Stimulated activated CD8-positive, alpha-beta memory T cell treated with anti-CD3 and anti-CD28 coated beads, Interleukin-4, amount 100 ng/mL, for 1 hour (primary cell): ENCODE data around the gene SPINK9.
"Not testable (repeated sequence)": the region's sequence is repeated elsewhere in the genome, so short reads cannot be mapped to it uniquely, and the experiment has no call there.

Experiments
- DNase-seq, 2 donors: peaks; one replicate each; pipeline ENCODE4 v3.0.0-alpha.2; 2020; ENCODE audit warnings: low read depth in 2 of 2, low spot score in 1 of 2

The SPINK9 gene, protein sequence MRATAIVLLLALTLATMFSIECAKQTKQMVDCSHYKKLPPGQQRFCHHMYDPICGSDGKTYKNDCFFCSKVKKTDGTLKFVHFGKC

DNA sequence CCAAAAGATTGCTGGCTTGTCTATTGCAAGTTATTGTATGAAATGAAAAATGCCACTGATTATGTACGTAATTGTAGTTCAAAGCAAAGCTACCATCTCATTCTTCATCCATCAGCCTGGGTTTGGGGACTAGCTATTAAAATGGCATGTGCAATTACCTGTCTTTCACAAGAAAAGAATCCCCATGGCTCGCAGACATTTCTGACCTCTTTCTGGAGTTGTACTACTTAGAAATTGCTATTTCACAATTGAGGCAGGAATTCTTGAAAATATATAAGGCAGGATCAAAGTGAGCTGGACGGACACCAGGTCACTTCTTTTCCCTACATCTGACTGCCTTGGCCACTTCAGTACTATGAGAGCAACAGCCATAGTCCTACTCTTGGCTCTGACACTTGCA is at the start of gene SPINK9:
SPINK9 (plus strand) TSS at position 301 of the 400 bp plus-strand sequence; CDS start at position 356, 55 bp downstream.
- no peak for DNase-seq

DNA sequence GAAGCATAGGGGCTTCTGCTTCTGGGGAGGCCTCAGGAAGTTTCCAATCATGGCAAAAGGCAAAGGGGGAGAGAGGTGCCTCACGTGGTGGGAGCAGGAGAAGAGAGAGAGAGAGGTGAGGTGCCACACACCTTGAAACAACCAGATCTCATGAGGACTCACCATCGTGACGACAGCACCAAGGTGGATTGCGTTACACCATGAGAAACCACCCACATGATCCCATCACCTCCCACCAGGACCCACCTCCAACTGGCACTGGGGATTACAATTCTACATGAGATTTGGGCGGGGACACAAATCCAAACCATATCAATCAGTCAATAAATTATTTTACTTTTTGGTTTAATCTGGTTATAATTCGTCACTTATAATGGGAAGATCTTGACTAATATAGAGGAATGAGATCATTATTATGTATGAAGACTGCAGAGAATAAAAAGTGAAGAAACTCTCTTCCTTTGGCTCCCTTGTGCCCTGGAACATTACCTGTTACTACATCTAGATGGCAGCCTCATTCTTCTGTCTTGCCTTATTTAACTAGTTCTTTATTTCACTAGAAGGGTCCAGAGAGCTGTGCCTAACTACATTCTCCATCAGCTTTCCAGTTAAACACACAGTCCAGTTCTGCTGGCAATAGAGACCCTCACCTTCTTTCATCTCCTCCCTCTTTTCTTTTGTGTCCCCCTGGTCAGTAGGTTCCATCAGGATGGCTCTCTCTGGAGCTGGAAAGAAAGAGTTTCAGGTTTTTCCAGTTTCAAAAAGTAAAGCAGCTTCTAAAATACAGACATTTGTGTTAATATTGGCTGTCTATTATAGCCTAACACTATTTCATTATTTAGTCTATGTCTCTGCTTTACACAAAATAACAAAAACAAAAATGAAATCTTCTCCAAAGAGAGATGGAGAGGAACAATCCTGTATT is 44.8 kb upstream of the SPINK9 start:
- no peak for DNase-seq

DNA sequence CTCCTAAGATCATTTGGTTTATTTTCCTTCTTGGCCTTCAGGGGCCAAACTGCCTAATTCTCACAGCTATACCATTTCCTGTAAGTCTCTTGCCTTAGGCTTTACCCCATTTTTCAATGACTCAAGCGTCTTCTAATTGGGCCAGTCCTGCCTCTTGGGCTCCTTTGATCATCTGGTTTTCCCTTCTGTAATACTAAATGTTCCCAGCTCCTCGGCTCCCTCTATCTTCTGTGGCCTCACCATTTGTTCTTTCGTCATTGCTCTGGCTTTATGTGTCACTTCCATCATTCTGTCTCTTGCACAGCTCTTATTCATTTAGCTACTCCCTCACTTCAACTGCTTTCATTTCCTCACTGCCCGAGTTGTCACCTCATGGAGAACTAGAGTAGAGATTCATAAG is 37.6 kb upstream of the SPINK9 start:
- DNase-seq: no peak

DNA sequence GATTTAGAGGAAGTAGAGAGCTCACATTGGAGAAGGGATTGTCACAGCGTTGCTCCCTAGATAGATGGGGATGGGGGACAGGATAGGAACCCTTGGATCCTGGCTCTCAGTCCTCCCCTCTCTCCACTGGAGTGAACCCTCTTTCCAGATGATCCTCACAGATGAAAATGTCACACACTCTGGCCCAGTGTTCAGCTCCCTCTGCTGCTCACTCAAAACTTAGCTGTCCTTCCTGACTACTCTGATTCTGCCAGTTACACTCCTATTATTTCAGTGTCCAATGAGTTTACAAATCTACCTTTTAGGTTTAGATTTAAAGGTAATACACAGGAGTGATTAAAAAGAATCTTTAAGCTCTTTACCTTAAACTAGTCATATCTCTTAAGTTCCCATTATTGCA is 28.9 kb upstream of the SPINK9 start:
- DNase-seq: no peak

DNA sequence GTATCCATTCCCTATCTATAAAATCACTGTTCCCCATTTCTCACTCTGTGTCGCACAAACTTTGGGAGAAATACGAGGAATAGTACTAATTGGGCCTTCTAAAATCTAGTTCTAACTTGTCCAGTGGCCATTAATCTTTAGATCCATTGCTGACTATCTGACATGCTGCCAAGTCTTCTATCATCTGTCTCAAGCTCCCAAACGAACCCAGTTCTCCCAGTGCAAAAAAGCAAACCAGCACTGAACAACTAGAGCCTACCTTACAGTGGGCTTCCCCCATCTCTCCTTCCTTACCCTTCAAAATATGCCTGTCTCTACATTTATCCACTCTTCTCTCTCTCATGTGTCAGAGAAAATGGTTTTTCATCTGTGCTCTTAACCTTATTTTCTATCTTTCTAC is 26.3 kb upstream of the SPINK9 start:
- DNase-seq: no peak

DNA sequence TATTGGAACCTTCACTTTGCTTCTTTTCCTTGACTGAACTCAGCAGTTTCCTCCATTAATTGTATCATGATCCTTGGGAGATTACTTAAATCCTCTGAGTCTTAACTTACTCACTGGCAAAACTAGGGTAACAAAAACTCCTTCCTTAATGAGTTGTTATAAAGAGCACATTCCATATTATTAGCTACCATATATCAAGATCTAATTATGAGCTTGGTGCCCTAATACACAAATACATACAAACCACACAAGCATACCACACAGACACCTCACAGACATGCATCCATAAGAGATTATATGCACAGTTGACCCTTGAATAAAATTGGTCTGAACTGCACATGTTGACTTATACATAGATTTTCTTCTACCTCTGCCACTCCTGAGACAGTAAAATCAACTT is 25.6 kb upstream of the SPINK9 start:
- DNase-seq: no peak

DNA sequence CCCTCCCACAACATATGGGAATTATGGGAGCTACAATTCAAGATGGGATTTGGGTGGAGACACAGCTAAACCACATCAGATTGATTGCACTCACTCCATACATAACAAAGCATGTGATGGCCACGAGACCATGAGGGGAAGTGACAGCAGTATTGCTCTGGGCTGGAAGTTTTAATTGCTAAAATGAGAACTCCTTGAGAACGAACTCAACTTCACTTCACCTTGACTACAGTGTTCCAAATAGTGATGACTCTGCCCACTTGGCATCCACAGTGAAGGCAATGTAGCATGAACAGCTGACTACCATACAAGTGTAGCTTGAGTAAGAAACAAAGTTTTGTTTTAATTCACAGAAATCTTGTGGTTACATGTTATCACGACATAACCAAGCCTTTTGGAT is 23.9 kb upstream of the SPINK9 start:
- DNase-seq: no peak

DNA sequence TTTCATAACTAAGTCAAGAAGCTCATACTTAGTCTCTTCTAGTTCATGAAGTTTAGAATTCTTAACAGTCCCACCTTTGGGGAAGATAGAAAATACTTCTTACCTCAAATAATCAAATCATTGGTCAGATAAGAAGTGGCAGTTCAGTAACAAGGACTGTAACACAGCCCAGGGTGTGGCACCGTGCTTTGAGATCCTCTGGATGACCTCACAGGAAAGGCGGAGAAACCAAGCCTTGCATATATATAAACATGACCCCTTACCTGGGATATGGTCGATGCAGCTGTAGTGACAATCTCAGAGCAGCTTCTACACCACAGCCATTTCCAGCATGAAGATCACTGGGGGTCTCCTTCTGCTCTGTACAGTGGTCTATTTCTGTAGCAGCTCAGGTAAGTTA is 23.2 kb upstream of the SPINK9 start, which contains the start of gene SPINK7:
SPINK7 (plus strand) TSS at position 271 of the 400 bp plus-strand sequence; CDS start at position 332, 61 bp downstream.
- no peak for DNase-seq

DNA sequence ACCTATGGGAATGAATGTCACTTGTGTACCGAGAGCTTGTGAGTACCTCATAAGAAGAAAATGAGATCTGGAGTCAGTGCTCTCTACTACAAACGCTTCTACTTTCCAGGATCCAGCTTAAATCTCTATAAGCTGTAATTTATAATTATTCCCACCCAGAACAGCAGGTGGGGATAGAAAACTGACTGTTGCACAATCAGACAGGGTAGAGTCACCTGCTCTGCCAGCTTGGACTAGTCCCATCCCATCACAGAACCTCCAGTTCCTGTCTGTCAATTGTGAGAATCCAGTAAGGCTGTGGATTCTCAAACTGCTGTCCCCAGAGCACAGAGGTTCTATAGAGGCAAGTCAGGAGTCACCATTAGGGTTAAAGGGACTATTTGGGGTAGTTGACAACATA is 21.2 kb upstream of the SPINK9 start:
- no peak for DNase-seq

DNA sequence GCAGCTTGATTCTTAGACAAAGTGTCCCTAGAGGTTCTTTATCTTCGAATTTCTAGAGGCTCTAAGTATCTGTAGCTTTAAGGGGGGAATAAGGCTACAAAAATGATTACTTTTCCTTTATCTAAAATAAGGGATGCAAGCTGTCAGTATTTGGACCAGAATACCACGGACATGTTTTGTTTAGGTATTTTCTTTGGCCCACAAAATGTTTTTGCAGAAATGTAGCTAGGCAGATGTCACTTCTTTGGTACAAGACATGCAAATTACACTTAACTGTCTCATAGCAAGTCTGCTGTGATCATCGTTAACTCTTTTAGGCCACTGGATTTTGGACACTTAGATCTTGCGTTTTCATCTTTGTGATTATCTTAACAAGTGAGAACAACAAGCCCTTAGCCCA is 20.6 kb upstream of the SPINK9 start:
- no peak for DNase-seq

DNA sequence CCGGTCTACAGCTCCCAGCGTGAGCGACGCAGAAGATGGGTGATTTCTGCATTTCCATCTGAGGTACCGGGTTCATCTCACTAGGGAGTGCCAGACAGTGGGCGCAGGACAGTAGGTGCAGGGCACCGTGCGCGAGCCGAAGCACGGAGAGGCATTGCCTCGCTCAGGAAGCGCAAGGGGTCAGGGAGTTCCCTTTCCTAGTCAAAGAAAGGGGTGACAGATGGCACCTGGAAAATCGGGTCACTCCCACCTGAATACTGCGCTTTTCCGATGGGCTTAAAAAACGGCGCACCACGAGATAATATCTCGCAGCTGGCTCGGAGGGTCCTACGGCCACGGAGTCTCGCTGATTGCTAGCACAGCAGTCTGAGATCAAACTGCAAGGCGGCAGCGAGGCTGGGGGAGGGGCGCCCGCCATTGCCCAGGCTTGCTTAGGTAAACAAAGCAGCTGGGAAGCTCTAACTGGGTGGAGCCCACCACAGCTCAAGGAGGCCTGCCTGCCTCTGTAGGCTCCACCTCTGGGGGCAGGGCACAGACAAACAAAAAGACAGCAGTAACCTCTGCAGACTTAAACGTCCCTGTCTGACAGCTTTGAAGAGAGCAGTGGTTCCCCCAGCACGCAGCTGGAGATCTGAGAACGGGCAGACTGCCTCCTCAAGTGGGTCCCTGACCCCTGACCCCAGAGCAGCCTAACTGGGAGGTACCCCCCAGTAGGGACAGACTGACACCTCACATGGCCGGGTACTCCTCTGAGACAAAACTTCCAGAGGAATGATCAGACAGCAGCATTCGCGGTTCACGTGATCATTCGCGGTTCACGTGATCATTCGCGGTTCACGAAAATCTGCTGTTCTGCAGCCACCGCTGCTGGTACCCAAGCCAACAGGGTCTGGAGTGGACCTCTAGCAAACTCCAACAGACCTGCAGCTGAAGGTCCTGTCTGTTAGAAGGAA is 15.1 kb upstream of the SPINK9 start:
- not testable (repeated sequence) for DNase-seq

DNA sequence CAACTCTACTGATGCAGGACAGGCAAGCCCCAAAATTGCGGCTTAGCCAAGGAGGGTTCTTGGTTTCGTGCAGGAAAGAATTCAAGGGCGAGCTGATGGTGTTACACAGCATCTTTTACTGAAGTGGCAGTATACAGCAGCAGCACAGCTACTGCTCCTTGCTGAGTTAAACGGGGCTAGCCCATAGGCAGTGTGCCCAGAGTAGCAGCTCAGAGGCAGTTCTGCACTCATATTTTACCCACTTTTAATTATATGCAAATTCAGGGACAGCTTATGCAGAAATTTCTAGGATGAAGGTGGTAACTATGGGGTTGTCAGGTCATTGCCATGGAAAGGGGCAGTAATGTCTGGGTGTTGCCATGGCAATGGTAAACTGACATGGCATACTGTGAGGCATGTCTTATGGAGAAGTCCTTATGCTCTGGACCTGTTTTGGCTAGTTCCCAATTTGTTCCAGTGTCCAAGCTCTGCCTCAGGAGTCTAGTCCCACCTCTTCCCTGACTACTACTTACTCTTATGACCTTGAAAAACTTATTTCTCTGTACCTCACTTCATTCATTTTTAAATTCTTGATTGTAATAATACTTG is 2.0 kb upstream of the SPINK9 start:
- DNase-seq: no peak

DNA sequence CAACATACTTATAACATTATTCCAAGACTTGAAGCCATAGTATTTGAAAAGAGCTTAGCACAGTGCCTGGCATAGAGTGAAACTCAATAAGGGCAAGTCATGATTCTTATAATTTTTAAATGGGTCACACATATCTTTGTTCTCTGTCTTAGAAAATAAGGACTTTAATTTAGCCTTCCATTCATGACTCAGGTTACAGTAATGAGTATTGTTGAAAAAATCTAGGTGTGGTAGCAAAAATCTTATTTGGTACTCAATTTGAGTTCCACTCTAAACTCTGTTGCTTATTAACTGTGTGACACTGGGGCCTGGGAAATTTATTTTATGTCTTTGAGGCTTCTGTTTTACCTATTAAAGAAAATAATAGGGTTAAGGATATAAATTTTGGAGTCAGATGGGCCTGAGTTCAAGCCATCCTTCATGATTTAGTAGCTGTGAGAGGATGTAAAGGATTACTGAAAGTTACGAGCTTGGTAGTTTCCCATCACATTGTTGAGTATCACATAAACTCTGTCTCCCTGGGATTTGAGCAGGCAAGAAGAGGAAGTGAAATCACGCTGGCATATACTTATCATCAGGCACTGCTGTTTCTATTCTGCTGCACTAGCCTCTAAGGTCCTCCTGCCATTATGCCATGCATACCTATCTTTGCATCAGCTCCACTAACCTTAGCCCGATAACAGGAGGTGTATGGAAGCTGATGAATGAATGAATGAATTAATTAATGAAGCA is 1.5 kb downstream of the SPINK9 start:
- DNase-seq: no peak

DNA sequence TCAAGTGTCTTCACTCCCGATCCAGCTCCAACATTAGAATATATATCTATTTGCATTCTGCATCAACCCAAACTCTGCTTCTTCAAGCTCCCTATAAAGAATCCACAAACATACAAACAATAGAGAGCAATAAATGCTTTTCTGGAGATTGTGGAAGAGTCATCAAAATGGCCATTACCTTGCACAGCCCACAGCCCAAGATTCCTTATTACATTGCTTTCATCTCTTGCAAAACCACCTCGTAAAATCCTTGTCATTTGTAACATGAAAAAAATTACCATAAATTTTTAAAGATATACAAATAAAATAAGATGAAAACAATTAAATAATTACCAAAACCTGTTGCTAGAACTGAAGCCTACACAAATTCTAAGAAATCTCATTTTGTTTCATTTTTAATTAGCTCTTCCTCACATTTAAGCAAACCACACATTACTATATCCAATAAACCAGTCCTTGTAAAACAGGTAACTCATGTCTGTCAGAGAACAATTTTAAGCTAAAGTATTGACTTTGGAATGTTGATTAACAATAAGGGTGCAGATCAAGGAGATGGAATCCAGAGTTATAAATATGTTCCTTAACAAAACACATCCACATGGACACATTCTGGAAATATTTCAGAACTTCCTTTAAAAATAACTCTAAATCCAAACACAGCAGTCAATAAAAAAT is 7.1 kb downstream of the SPINK9 start:
- DNase-seq: no peak

DNA sequence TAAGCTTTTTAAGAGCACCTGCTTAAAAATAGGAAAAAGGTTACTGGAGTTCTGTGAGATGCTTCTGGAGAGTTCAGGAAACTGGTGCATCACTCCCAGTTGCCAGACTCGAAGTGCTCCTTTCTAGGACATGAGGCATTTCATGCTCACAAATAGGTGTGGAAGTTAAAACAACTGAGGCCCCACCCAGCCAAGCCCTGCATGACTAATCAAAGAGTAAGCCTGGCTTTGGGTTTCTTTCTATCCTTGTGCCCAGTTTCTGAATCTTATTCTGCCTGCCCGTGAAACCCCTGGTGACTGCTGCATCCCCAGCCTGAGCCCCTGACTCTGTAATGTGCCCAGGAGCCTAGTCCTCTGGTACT is 7.7 kb downstream of the SPINK9 start:
- DNase-seq: no peak

DNA sequence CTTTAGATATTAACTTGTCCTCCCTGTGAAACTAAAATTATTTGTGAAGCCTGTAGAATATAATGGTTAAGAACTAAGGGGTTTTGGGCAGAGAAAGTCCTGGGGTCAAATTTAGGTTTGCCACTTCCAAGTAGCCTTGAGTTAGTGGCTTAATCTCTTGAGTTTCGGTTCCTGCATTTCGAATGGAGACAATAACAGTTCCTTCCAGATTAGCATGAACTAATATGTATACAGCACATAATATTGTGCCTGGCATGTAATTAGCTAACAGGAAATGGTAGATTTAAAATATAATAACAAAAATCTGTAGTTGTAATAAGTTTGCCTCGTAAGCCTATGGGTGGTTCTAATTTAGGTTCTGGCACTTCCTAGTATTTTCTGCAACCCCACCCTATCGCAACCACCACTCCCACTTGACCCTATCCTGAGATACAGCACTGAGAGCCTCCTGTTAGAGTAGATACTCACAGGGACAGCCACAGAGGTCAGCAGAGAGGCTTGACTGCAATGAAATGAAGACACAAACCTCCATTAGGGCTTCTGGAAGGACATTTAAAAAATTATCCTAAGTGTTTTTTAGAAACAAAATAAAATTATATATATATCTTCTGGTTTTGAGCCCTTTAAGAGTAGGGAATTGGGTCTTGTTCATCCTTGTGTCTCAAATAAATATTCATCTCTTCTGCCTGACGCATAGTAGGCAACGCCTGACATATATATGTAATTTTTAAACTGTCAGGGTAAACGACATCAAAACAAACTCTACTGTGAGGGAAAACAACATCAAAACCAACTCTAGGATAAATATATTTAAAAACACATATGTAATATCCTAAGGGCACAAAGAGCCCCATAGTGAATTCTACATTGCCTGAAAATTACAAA is 8.5 kb downstream of the SPINK9 start:
- DNase-seq: no peak

DNA sequence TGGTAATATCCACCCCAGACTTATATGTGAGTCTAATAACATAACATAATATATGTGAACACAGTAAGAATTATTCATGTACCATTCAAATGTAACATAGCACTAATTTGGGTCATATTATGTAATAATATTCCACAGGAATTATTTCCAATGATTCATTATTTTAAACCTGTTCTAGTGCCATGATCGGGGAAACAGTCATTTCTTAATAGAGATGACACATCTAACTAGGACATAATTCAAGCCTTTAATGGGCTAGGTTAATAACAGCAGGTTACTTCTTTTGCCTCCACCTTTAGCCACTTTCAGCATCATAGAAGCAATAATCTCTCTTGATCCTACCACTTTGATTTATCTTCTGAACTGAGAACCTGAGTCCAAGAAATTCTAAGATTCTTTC is 12.3 kb downstream of the SPINK9 start:
- DNase-seq: no peak

DNA sequence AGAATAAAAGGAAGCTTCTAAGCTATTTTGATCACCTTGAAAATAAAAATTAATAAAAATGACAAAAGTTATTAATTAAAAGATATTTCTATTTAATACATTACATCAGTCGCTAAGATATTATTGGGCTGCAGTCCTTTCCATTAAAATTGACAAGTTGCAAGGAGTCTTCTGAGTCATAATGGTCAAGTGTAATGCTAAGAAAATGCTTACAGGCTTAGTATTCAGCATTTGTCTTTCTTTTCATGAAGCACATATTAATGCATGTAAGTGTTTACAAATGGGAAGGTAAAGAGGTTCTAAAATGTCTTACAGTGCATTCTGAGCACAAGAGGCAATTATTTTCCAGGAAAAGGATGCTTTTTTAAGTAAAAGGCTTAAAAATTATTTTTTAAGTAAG is 17.3 kb downstream of the SPINK9 start:
- no peak for DNase-seq

DNA sequence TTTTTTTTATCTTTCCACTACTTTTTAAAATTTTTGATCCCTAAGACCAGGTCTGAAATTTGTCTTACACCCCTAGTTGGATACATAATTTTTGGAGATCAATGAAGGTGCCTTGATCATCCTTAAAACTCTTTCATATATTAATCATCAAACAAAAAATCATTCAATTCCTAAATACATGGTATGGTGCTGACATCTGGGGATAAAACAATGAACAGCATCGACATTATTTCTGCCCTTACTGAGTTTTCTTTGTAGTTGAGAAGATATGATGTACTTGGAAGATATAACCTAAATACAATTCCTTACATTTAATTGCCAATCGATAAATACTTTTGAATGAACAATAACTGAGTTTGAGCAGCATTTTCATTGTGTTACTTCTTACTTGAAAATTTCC is 18.3 kb downstream of the SPINK9 start:
- DNase-seq: no peak
